Measurements from ENCODE around the gene RAB40B.

RAB40B gene

GRCh38 chr17:82684228-82684841, 14.2 kb downstream of the RAB40B start:
- DNase-seq (ENCODE audit: low read depth, low spot score) = no peak
- TF ChIP-seq CTCF (IDR thresholded peaks at IDR 0.05; ENCODE audit: low read depth, low read length) = no peak
- H3K4me3 ChIP-seq (ENCODE audit: low read depth, low read length) = no peak overlapping the region
- in situ Hi-C loops (cut with HindIII; ENCODE audit: low sequenced_read_pairs) = no loop called here

GRCh38 chr17:82683534-82683933, 15.0 kb downstream of the RAB40B start:
- no peak for TF ChIP-seq CTCF (IDR thresholded peaks at IDR 0.05; ENCODE audit: low read depth, low read length)
- H3K4me3 ChIP-seq (ENCODE audit: low read depth, low read length) = no peak overlapping the region
- in situ Hi-C loops (cut with HindIII; ENCODE audit: low sequenced_read_pairs) = no loop called here
- DNase-seq (ENCODE audit: low read depth, low spot score) = no peak

DNA sequence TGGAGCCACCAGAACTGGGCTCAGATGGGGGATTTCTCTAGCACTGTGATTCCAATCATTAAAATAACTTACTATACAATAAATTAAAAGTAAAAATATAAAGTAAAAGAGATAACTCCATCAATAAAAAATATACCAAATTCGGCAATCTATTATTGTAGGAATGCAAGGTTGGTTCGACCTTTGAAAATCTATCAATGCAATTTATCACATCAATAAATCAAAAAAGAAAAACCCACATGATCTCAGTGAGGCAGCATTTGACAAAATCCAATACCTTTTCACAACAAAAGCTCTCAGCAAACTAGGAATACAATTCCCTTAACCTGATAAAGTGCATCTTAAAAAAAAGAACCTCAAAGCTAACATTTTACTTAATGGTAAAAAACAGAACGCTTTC, 17.0 kb downstream of the RAB40B start:
- in situ Hi-C loops (cut with HindIII; ENCODE audit: low sequenced_read_pairs) = no loop called here
- no peak overlapping the region for H3K4me3 ChIP-seq (ENCODE audit: low read depth, low read length)
- DNase-seq (ENCODE audit: low read depth, low spot score) = no peak
- no peak for TF ChIP-seq CTCF (IDR thresholded peaks at IDR 0.05; ENCODE audit: low read depth, low read length)

DNA sequence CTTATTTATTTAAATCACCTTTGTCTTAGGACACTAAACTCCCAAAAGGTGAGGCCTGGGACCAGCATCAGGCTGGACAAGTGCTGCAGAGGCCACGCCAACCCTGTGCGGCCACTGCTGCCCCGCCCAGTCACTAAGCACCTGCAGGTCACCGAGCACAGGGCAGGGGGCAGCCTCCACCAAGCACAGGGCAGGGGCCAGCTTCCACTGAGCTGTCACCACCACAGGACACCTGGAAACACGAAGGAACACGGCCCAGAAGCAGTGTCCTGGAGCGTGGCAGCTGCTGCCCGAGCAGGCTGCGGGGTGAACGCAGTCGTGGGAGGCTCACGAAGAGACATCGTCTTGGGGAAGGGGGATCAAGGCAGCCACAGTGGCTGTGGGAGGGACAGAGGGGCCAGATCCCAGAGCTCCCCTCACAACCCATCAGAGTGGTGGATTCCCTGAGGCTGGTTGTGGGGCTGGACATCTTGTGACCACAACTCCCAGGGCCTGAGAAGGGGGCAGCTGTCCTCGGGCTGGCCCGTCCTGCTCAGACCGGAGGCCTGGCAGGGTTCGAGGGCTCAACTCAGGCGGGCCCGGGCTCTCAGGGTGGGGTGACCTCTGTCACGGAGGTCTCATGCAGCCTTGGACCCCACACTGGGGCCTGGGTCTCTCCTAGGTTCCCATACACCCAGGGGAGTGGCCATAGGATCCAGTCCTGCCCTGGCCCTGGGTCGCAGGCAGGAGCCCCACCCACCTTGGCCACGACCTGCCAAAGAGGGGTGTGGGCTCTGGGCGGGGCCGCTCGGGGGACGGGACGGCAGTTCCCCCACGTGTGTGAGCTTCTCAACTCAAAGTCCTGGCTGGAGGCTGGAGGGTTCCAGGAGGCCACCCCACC, 18.7 kb downstream of the RAB40B start:
- in situ Hi-C loops (cut with HindIII; ENCODE audit: low sequenced_read_pairs) = no loop called here
- no peak overlapping the region for H3K4me3 ChIP-seq (ENCODE audit: low read depth, low read length)
- no peak for DNase-seq (ENCODE audit: low read depth, low spot score)
- TF ChIP-seq CTCF (IDR thresholded peaks at IDR 0.05; ENCODE audit: low read depth, low read length) = no peak

- no peak for DNase-seq (ENCODE audit: low read depth, low spot score)
- H3K4me3 ChIP-seq (ENCODE audit: low read depth, low read length) = no peak overlapping the region
- in situ Hi-C loops (cut with HindIII; ENCODE audit: low sequenced_read_pairs) = no loop called here
- no peak for TF ChIP-seq CTCF (IDR thresholded peaks at IDR 0.05; ENCODE audit: low read depth, low read length)
These were observed 20.1 kb downstream of the RAB40B start for GRCh38 chr17:82678265-82678891.

DNA sequence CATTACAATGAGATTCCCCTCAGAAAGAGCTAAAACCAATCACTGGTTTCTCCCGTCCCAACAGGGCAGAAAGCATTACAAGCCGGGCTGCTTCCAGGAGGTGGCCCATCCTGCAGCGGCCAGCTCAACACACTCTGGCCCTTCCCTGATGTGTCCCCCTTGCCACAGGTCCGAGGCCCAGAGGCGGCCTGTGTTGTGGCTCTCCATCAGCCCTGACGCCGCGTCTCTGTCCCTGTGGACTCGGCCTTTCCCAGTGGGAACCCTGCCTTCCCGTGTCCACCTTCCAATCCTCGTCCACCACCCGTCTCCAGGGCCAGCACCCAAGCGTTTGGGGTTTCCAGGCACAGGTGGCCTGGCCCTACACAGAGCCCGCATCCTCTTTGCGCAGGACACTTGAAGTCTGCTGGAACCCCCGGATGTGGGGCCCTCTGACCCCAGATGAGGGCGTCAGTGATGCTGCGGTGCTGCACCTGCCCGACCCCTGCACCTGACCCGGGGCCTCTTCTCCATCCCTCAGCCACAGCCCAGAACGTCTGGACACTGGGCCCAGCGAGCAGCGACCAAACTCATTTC, 21.1 kb downstream of the RAB40B start:
- no peak overlapping the region for H3K4me3 ChIP-seq (ENCODE audit: low read depth, low read length)
- in situ Hi-C loops (cut with HindIII; ENCODE audit: low sequenced_read_pairs) = no loop called here
- no peak for TF ChIP-seq CTCF (IDR thresholded peaks at IDR 0.05; ENCODE audit: low read depth, low read length)
- no peak for DNase-seq (ENCODE audit: low read depth, low spot score)

All from astrocyte of the spinal cord (primary cell).